A549 (cell line): ENCODE results near the gene UTS2B. TPM values are rescaled to one million over a fixed set of nuclear protein-coding genes. Genes with fewer than 3 reads are reported as not detected.

ENCODE experiments used
- ATAC-seq, 2 experiments: fragments of 200-7000 bp in 1 of 2; fragments of >200 bp in 1 of 2; cut with Nextera tagmentation in 1 of 2; cut with Tn5 transposase in 1 of 2; 3 replicates each; pipeline versions ENCODE4 v1.8.0 to v1.9.1; 2018 to 2020; ENCODE audit warnings: mild to moderate bottlenecking in 1 of 2, moderate library complexity in 1 of 2
- CTCF ChIA-PET: fragments of 300-600 bp; sonication (Branson Sonifier 250); formaldehyde crosslinking; extraction: SDS; loops from one replicate; lab custom pipeline; 2021; ENCODE audit warnings: antibody characterized with exemption, inconsistent platforms; lab: Yijun Ruan, JAX
- POLR2A ChIA-PET: fragments of 350-600 bp; formaldehyde crosslinking; extraction: SDS; loops from one replicate; lab custom pipeline; 2021; ENCODE audit warnings: antibody characterized with exemption, inconsistent platforms; lab: Yijun Ruan, JAX
- DNase-seq, 2 experiments: peaks; one replicate each; pipeline versions ENCODE4 v3.0.0 to v3.0.0-alpha.2; 2011 to 2016; ENCODE audit warnings: low read depth in 1 of 2, low spot score in 1 of 2
- FAIRE-seq: peaks from 2 replicates; lab custom pipeline; 2011; peaks lifted over from hg19 to GRCh38; lab: Jason Lieb, UNC
- H3K27ac ChIP-seq, 2 experiments: fragments of >200 bp; sonication (Bioruptor Twin); formaldehyde crosslinking; 3 replicates each; pipeline ENCODE4 v1.5.1; 2016 to 2017
- H3K4me1 ChIP-seq: fragments of >200 bp; sonication (Bioruptor Twin); formaldehyde crosslinking; 3 replicates; pipeline ENCODE4 v1.6.1; 2016
- H3K4me2 ChIP-seq: fragments of >200 bp; sonication (Bioruptor Twin); formaldehyde crosslinking; 3 replicates; pipeline ENCODE4 v1.6.1; 2016
- H3K4me3 ChIP-seq: fragments of >200 bp; sonication (Bioruptor Twin); formaldehyde crosslinking; 3 replicates; pipeline ENCODE4 v1.5.1; 2016
- H3K9me3 ChIP-seq: fragments of >200 bp; sonication (Bioruptor Twin); formaldehyde crosslinking; 3 replicates; pipeline ENCODE4 v1.6.1; 2016
- ATOH8 ChIP-seq: fragments of 250-450 bp; sonication (Bioruptor Pico); IDR thresholded peaks from 2 replicates; pipeline ENCODE4 v1.5.0; 2020; ENCODE audit warnings: low read depth, mild to moderate bottlenecking, moderate library complexity
- CEBPB ChIP-seq, 2 experiments: fragments of >200 bp in 1 of 2; sonication (Bioruptor Twin) in 1 of 2; formaldehyde crosslinking in 1 of 2; IDR thresholded peaks; 2 replicates each; pipeline ENCODE4 v1.6.1; 2012 to 2016
- CHD2 ChIP-seq: fragments of 150-350 bp; IDR thresholded peaks from 2 replicates; pipeline ENCODE4 v1.6.1; 2014; ENCODE audit warnings: low read length; ENCODE audit not compliant: partially characterized antibody
- CTCF ChIP-seq: fragments of >200 bp; sonication (Bioruptor Twin); formaldehyde crosslinking; IDR thresholded peaks from 3 replicates; pipeline ENCODE4 v1.5.1; 2016
- EHF ChIP-seq: fragments of 250-450 bp; sonication (Bioruptor Pico); IDR thresholded peaks from 2 replicates; pipeline ENCODE4 v1.5.0; 2020; ENCODE audit warnings: mild to moderate bottlenecking
- EP300 ChIP-seq, 2 experiments: fragments of >200 bp; sonication (Bioruptor Twin); formaldehyde crosslinking; IDR thresholded peaks; 2 replicates in 1 of 2; 3 replicates in 1 of 2; pipeline ENCODE4 v1.6.1; 2016 to 2017
- FOSB ChIP-seq: fragments of 250-450 bp; sonication (Bioruptor Pico); IDR thresholded peaks from 2 replicates; pipeline ENCODE4 v1.5.0; 2020; ENCODE audit warnings: mild to moderate bottlenecking, moderate library complexity
- FOSL2 ChIP-seq, 2 experiments: fragments of 450-650 bp in 1 of 2; fragments of >200 bp in 1 of 2; sonication (Bioruptor Twin) in 1 of 2; formaldehyde crosslinking; IDR thresholded peaks; 2 replicates each; pipeline versions ENCODE4 v1.5.0 to v1.6.1; 2016 to 2020; ENCODE audit warnings: mild to moderate bottlenecking in 1 of 2, moderate library complexity in 1 of 2
- GATA3 ChIP-seq: IDR thresholded peaks from 2 replicates; pipeline ENCODE4 v1.6.1; 2012; ENCODE audit warnings: borderline replicate concordance
- HEYL ChIP-seq: fragments of 250-450 bp; sonication (Bioruptor Pico); IDR thresholded peaks from 2 replicates; pipeline ENCODE4 v1.8.0; 2021; ENCODE audit warnings: mild to moderate bottlenecking, moderate library complexity
- HMGXB4 ChIP-seq: fragments of 250-450 bp; sonication (Bioruptor Pico); IDR thresholded peaks from 2 replicates; pipeline ENCODE4 v1.5.0; 2021; ENCODE audit warnings: mild to moderate bottlenecking, moderate library complexity, borderline replicate concordance
- HOXB13 ChIP-seq: fragments of 250-450 bp; sonication (Bioruptor Pico); IDR thresholded peaks from 2 replicates; pipeline ENCODE4 v1.5.0; 2020; ENCODE audit warnings: low read depth, mild to moderate bottlenecking, moderate library complexity
- POLR2A ChIP-seq: IDR thresholded peaks from 2 replicates; pipeline ENCODE4 v1.6.1; 2012; ENCODE audit warnings: mild to moderate bottlenecking, low read length
- RARB ChIP-seq: fragments of 250-450 bp; sonication (Bioruptor Pico); IDR thresholded peaks from 2 replicates; pipeline ENCODE4 v1.8.0; 2021; ENCODE audit warnings: mild to moderate bottlenecking, moderate library complexity
- RCOR1 ChIP-seq: fragments of 150-350 bp; IDR thresholded peaks from 2 replicates; pipeline ENCODE4 v1.6.1; 2014; ENCODE audit warnings: antibody characterized with exemption, low read length, low read depth
- RFX5 ChIP-seq: fragments of 450-650 bp; IDR thresholded peaks from 2 replicates; pipeline ENCODE4 v1.7.1; 2014; ENCODE audit warnings: antibody characterized with exemption, mild to moderate bottlenecking, moderate library complexity
- SMC3 ChIP-seq: fragments of >200 bp; sonication (Bioruptor Twin); formaldehyde crosslinking; IDR thresholded peaks from 3 replicates; pipeline ENCODE4 v1.6.1; 2018; ENCODE audit warnings: inconsistent platforms
- TFCP2L1 ChIP-seq: fragments of 250-450 bp; sonication (Bioruptor Pico); IDR thresholded peaks from 2 replicates; pipeline ENCODE4 v1.5.0; 2021; ENCODE audit warnings: mild to moderate bottlenecking
- ZC3H11A ChIP-seq: fragments of 450-650 bp; IDR thresholded peaks from 2 replicates; pipeline ENCODE4 v1.6.1; 2014; ENCODE audit warnings: antibody characterized with exemption, mild to moderate bottlenecking
- ZNF302 ChIP-seq: fragments of 250-450 bp; sonication (Bioruptor Pico); IDR thresholded peaks from 2 replicates; pipeline ENCODE4 v1.9.0; 2021; ENCODE audit warnings: inconsistent platforms, mild to moderate bottlenecking, moderate library complexity
- WGBS: methylation state at CpG from one replicate; pipeline ENCODE4 v1.1.6; 2017; ENCODE audit errors: missing lambda C conversion rate; 5-methylcytosine and 5-hydroxymethylcytosine counted together
- polyA plus RNA-seq, 4 experiments: library from polyadenylated mRNA; depleted of rRNA in 3 of 4; stranded (reverse); fragments of >200 nt; fragmentation: RNase III in 1 of 4; extraction: RNeasy Plus Mini Kit Qiagen cat#74134 plus additional on column Dnase treatment in 1 of 4; gene quantifications; 2 replicates in 3 of 4; 3 replicates in 1 of 4; pipeline ENCODE4 v1.2.3, GENCODE V29; 2011 to 2017
- TF ChIP-seq, protein P1 (sequence below): fragments of 150-350 bp; IDR thresholded peaks from 2 replicates; pipeline ENCODE4 v1.6.1; 2014; ENCODE audit warnings: low read depth, mild to moderate bottlenecking, low read length
- TF ChIP-seq, protein P2 (sequence below): fragments of >200 bp; sonication (Bioruptor Twin); formaldehyde crosslinking; IDR thresholded peaks from 2 replicates; pipeline ENCODE4 v1.6.1; 2016

The UTS2B gene
- polyA plus RNA-seq, 2 of the 4 experiments (the other 2 are of a cell fraction), result 0.16 TPM; not detected in 1

DNA sequence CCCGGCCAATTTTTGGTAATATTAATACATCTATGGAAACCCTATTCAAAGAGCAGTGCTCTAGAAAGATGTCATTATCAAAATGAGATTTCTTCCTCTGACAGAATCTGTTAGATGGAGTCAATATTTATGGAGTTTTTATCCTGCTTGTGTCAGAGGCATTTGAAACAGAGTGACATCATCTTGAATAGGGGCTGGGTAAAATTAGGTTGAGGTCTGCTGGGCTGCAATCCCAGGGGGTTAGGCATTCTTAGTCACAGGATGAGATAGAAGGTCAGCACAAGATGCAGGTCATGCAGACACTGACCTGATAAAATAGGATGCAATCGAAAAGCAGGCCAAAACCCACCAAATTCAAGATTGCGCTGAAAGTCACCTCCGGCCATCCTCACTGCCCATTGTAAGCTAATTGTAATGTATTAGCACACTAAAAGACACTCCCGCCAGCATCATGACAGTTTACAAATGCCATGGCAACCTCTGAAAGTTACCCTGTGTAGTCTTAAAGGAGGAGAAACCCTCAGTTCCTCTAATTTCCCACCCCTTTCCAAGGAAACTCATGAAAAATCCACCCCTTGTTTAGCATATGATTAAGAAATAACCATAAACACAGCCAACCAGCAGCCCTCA, 28.4 kb downstream of the UTS2B start:
- Histone ChIP-seq H3K4me1 (no peaks in the 10 kb centered on the region), H3K4me2 (no peak overlapping the region), H3K27ac (no peak overlapping the region), H3K4me3 (no peak overlapping the region), H3K9me3 (no peaks in the 10 kb centered on the region)
- no peak for ATAC-seq
- no peak for DNase-seq
- CTCF ChIA-PET, result no interaction called here
- 87% methylated on average over 5 of the region's 5 CpGs for WGBS
- POLR2A ChIA-PET, result no interaction called here
- TF ChIP-seq HOXB13 (CRISPR knock-in tag) (no peak), CTCF (no peak), RCOR1 (no peak), HMGXB4 (CRISPR knock-in tag) (no peak), FOSL2 (IDR thresholded peaks at IDR 0.05) (no peak), FOSL2 (CRISPR knock-in tag; IDR thresholded peaks at IDR 0.05) (no peak), GATA3 (no peak), CHD2 (no peak), CEBPB (IDR thresholded peaks at IDR 0.05) (no peak), EP300 (IDR thresholded peaks at IDR 0.05) (no peak), TFCP2L1 (CRISPR knock-in tag) (no peak), ATOH8 (no peak), RARB (CRISPR knock-in tag) (no peak), ZNF302 (no peak), POLR2A (no peak), RFX5 (no peak), HEYL (CRISPR knock-in tag) (no peak)
- TF ChIP-seq, protein P1, sequence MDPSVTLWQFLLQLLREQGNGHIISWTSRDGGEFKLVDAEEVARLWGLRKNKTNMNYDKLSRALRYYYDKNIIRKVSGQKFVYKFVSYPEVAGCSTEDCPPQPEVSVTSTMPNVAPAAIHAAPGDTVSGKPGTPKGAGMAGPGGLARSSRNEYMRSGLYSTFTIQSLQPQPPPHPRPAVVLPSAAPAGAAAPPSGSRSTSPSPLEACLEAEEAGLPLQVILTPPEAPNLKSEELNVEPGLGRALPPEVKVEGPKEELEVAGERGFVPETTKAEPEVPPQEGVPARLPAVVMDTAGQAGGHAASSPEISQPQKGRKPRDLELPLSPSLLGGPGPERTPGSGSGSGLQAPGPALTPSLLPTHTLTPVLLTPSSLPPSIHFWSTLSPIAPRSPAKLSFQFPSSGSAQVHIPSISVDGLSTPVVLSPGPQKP, result no peak
- no peak for FAIRE-seq

GRCh38 chr3:191301017-191301416, 29.3 kb downstream of the UTS2B start:
- CTCF ChIA-PET, result no interaction called here
- POLR2A ChIA-PET, result no interaction called here
- WGBS, result 58% methylated on average over 1 of the region's 1 CpG
- H3K4me2 ChIP-seq, result no peak overlapping the region
- ATAC-seq (no peak), DNase-seq (no peak), FAIRE-seq (no peak)
- H3K9me3 ChIP-seq, result no peaks in the 10 kb centered on the region
- H3K4me1 ChIP-seq, result no peaks in the 10 kb centered on the region
- H3K27ac ChIP-seq, result no peak overlapping the region
- no peak overlapping the region for H3K4me3 ChIP-seq
- TF ChIP-seq ZC3H11A (no peak), FOSB (CRISPR knock-in tag) (no peak)

GRCh38 chr3:191300422-191300821, 29.9 kb downstream of the UTS2B start:
- no peak for ATAC-seq
- no peak for FAIRE-seq
- no peak for DNase-seq
- no peaks in the 10 kb centered on the region for H3K4me1 ChIP-seq
- CTCF ChIA-PET, result no interaction called here
- no peaks in the 10 kb centered on the region for H3K9me3 ChIP-seq
- no peak for TF ChIP-seq SMC3
- TF ChIP-seq ZC3H11A, result no peak
- TF ChIP-seq EHF, result no peak
- TF ChIP-seq, protein P2, sequence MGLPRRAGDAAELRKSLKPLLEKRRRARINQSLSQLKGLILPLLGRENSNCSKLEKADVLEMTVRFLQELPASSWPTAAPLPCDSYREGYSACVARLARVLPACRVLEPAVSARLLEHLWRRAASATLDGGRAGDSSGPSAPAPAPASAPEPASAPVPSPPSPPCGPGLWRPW, result no peak
- TF ChIP-seq RCOR1, result no peak
- 30% methylated on average over 1 of the region's 1 CpG for WGBS
- no peak overlapping the region for H3K4me3 ChIP-seq
- POLR2A ChIA-PET, result no interaction called here
- no peak overlapping the region for H3K4me2 ChIP-seq
- H3K27ac ChIP-seq, result no peak overlapping the region
